ENCODE results near the gene ENKD1. TPM values are rescaled to one million over a fixed set of nuclear protein-coding genes. Genes with fewer than 3 reads are reported as not detected.
"Not testable (repeated sequence)": the region's sequence is repeated elsewhere in the genome, so short reads cannot be mapped to it uniquely, and the experiment has no call there.

Gene ENKD1
- total RNA-seq, 2 donors from 2014 or later = 19.0 to 21.2 TPM

DNA sequence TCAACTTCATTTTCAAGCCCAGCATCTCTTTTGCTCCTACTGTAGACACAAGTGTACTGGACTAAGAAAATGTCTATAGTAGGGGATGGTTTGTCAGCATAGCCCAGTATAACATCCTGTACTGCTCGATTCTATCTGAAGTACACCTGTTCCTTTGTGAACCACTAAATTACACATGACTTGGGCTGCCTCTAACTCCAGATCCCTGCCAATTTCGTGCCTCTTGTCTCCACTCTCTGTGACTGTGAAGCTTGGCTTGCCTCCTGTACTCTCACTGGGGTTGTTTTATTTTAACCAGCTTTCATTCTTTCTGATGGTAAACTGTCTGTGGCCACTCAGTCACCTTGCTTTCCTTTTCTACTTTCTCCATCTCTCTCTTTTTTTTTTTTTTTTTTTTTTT lies 28.1 kb upstream of the ENKD1 start:
- H3K9me3 Mint-ChIP-seq = peaks cover 6% of the 10 kb centered on the region
- H3K36me3 Mint-ChIP-seq (ENCODE audit: low read depth) = peaks cover 21% of the 10 kb centered on the region
- no peak overlapping the region for H3K27ac Mint-ChIP-seq

GRCh38 chr16:67693517-67694285 lies 27.2 kb upstream of the ENKD1 start:
- H3K9ac ChIP-seq (ENCODE audit: extremely low read depth, low read length, poor library complexity, severe bottlenecking); H3K9me3 Mint-ChIP-seq; H3K4me3 ChIP-seq (ENCODE audit: low read length); H3K4me1 Mint-ChIP-seq; H3K27me3 ChIP-seq (ENCODE audit: control insufficient read depth, insufficient read depth, low read length, poor library complexity, severe bottlenecking); H3K27ac ChIP-seq (ENCODE audit: low read depth, low read length); H3K4me3 Mint-ChIP-seq; H3K9me3 ChIP-seq (ENCODE audit: control insufficient read depth, low read length); DNase-seq; H3K4me1 ChIP-seq (ENCODE audit: control insufficient read depth, insufficient read depth, low read length); H3K27ac Mint-ChIP-seq; H3K27me3 Mint-ChIP-seq (ENCODE audit: insufficient read depth): not testable (repeated sequence)
- H3K36me3 Mint-ChIP-seq (ENCODE audit: low read depth) = peaks cover 20% of the 10 kb centered on the region
- 90 to 92% methylated on average over 6 to 8 of the region's 8 CpGs for WGBS, 2 experiments (ENCODE audit: insufficient coverage in 1 of 2, insufficient read length in 1 of 2)
- H3K36me3 ChIP-seq (ENCODE audit: control insufficient read depth, insufficient read depth, low read length) = peaks cover 13% of the 10 kb centered on the region

More for the DNA sequence above, 28.1 kb upstream of the ENKD1 start:
- Histone ChIP-seq H3K4me1 (ENCODE audit: control insufficient read depth, insufficient read depth, low read length) (no peaks in the 10 kb centered on the region), H3K36me3 (ENCODE audit: control insufficient read depth, insufficient read depth, low read length) (peaks cover 16% of the 10 kb centered on the region), H3K9ac (ENCODE audit: extremely low read depth, low read length, poor library complexity, severe bottlenecking) (no peak overlapping the region), H3K27ac (ENCODE audit: low read depth, low read length) (no peak overlapping the region), H3K4me3 (ENCODE audit: low read length) (no peak overlapping the region), H3K27me3 (ENCODE audit: control insufficient read depth, insufficient read depth, low read length, poor library complexity, severe bottlenecking) (no peaks in the 10 kb centered on the region), H3K9me3 (ENCODE audit: control insufficient read depth, low read length) (peaks cover 4% of the 10 kb centered on the region)
- WGBS, 2 experiments (ENCODE audit: insufficient coverage in 1 of 2, insufficient read length in 1 of 2) = 92 to 97% methylated on average over 2 of the region's 2 CpGs
- Mint-ChIP-seq H3K4me3 (no peak overlapping the region), H3K27me3 (ENCODE audit: insufficient read depth) (no peaks in the 10 kb centered on the region), H3K4me1 (peaks cover 8% of the 10 kb centered on the region)
- TF ChIP-seq, protein P1, sequence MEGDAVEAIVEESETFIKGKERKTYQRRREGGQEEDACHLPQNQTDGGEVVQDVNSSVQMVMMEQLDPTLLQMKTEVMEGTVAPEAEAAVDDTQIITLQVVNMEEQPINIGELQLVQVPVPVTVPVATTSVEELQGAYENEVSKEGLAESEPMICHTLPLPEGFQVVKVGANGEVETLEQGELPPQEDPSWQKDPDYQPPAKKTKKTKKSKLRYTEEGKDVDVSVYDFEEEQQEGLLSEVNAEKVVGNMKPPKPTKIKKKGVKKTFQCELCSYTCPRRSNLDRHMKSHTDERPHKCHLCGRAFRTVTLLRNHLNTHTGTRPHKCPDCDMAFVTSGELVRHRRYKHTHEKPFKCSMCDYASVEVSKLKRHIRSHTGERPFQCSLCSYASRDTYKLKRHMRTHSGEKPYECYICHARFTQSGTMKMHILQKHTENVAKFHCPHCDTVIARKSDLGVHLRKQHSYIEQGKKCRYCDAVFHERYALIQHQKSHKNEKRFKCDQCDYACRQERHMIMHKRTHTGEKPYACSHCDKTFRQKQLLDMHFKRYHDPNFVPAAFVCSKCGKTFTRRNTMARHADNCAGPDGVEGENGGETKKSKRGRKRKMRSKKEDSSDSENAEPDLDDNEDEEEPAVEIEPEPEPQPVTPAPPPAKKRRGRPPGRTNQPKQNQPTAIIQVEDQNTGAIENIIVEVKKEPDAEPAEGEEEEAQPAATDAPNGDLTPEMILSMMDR (conservative IDR thresholded peaks at IDR 0.05) = no peak
- no peak for DNase-seq

GRCh38 chr16:67685388-67686112 lies 19.0 kb upstream of the ENKD1 start:
- TF ChIP-seq, protein P1 (conservative IDR thresholded peaks at IDR 0.05) = no peak
- Histone ChIP-seq H3K9me3 (ENCODE audit: control insufficient read depth, low read length) (no peaks in the 10 kb centered on the region), H3K9ac (ENCODE audit: extremely low read depth, low read length, poor library complexity, severe bottlenecking) (no peak overlapping the region), H3K4me3 (ENCODE audit: low read length) (no peak overlapping the region), H3K4me1 (ENCODE audit: control insufficient read depth, insufficient read depth, low read length) (no peaks in the 10 kb centered on the region), H3K36me3 (ENCODE audit: control insufficient read depth, insufficient read depth, low read length) (peaks cover 21% of the 10 kb centered on the region), H3K27me3 (ENCODE audit: control insufficient read depth, insufficient read depth, low read length, poor library complexity, severe bottlenecking) (no peaks in the 10 kb centered on the region), H3K27ac (ENCODE audit: low read depth, low read length) (no peak overlapping the region)
- no peaks in the 10 kb centered on the region for H3K4me1 Mint-ChIP-seq
- no peak for DNase-seq
- peaks cover 28% of the 10 kb centered on the region for H3K36me3 Mint-ChIP-seq (ENCODE audit: low read depth)
- peak overlapping the region; percentile 39 for H3K27ac Mint-ChIP-seq
- no peak overlapping the region for H3K4me3 Mint-ChIP-seq
- WGBS, 2 experiments (ENCODE audit: insufficient coverage in 1 of 2, insufficient read length in 1 of 2) = 91 to 93% methylated on average over 13 to 15 of the region's 17 CpGs
- H3K9me3 Mint-ChIP-seq = no peaks in the 10 kb centered on the region
- H3K27me3 Mint-ChIP-seq (ENCODE audit: insufficient read depth) = no peaks in the 10 kb centered on the region

All from endodermal cell (in vitro differentiated cells).